Stomach (tissue), 9 donors: Measurements from ENCODE around the gene SPATS2. TPM values are rescaled to one million over a fixed set of nuclear protein-coding genes. Genes with fewer than 3 reads are reported as not detected.
"Not testable (repeated sequence)": the region's sequence is repeated elsewhere in the genome, so short reads cannot be mapped to it uniquely, and the experiment has no call there.

Experiments used
- DNase-seq, 2 donors: peaks; one replicate each; pipeline versions ENCODE4 v3.0.0 to v3.0.0-alpha.2; 2013 to 2019
- H3K27ac ChIP-seq, 5 donors: fragments of 200-600 bp in 4 of 5; sonication (generic) in 4 of 5; one replicate each; pipeline ENCODE4 v1.5.1; 2013 to 2019; ENCODE audit warnings: mild to moderate bottlenecking in 1 of 5, moderate library complexity in 1 of 5
- H3K27me3 ChIP-seq, 3 donors: fragments of 200-600 bp; sonication (generic); one replicate each; pipeline ENCODE4 v1.5.1; 2017 to 2019; ENCODE audit warnings: mixed run types in 1 of 3
- H3K36me3 ChIP-seq, 4 donors: fragments of 200-600 bp; sonication (generic); 1 replicate in 3 of 4; 2 replicates in 1 of 4; pipeline ENCODE4 v1.5.1; 2016 to 2019
- H3K4me1 ChIP-seq, 4 donors: fragments of 200-600 bp; sonication (generic); one replicate each; pipeline ENCODE4 v1.5.1; 2016 to 2019
- H3K4me3 ChIP-seq, 4 donors: fragments of 200-600 bp; sonication (generic) in 3 of 4; one replicate each; pipeline ENCODE4 v1.5.1; 2016 to 2019; ENCODE audit warnings: mild to moderate bottlenecking in 1 of 4
- H3K9me3 ChIP-seq, 4 donors: fragments of 200-600 bp; sonication (generic); one replicate each; pipeline ENCODE4 v1.5.1; 2016 to 2019
- EP300 ChIP-seq: sonication (generic); formaldehyde crosslinking; IDR thresholded peaks from one replicate; pipeline ENCODE4 v1.6.1; 2017; ENCODE audit warnings: antibody characterized with exemption
- POLR2A ChIP-seq, 4 donors: fragments of 450-650 bp; IDR thresholded peaks; one replicate each; pipeline ENCODE4 v1.6.1; 2016; ENCODE audit warnings: antibody characterized with exemption in 4 of 4, control low read depth in 2 of 4, mild to moderate bottlenecking in 1 of 4, moderate library complexity in 1 of 4
- POLR2AphosphoS5 ChIP-seq, 3 donors: sonication (generic); formaldehyde crosslinking; IDR thresholded peaks; one replicate each; pipeline ENCODE4 v1.6.1; 2016; ENCODE audit warnings: antibody characterized with exemption in 3 of 3
- WGBS, 5 donors: extraction: QIAGEN DNeasy Blood & Tissue Kit in 3 of 5; methylation state at CpG; one replicate each; pipeline versions ENCODE4 v1.1.5 to v1.1.7; 2013 to 2018; 5-methylcytosine and 5-hydroxymethylcytosine counted together
- intact Hi-C: fragments of 100-400 bp; cut with DNase I; formaldehyde crosslinking; loops from one replicate; pipeline ENCODE4 v1.15.1; 2023; ENCODE audit warnings: low total_unique reads
- polyA plus RNA-seq, 3 donors: library from polyadenylated mRNA; stranded (reverse); fragments of 200-250 nt; gene quantifications; one replicate each; pipeline ENCODE4 v1.2.3, GENCODE V29; 2013
- total RNA-seq, 5 donors: library from RNA; depleted of rRNA; stranded (reverse); fragments of >200 nt; gene quantifications; one replicate each; pipeline versions ENCODE4 v1.1.0 to v1.2.3, GENCODE V29; 2014 to 2016
- TF ChIP-seq, protein P1 (sequence below), 7 experiments: fragments of 450-650 bp in 4 of 7; fragments of 200-600 bp in 3 of 7; sonication (generic) in 3 of 7; IDR thresholded peaks; one replicate each; pipeline ENCODE4 v1.5.1; 2016 to 2019; ENCODE audit warnings: antibody characterized with exemption in 7 of 7, control low read depth in 2 of 7, mild to moderate bottlenecking in 1 of 7
- donor health status: healthy with polysubstance abuse.
- donor health status: Bipolar disorder and iron deficiency.
- donor health status: healthy.

The SPATS2 gene
- total and polyA plus RNA-seq, 8 donors, result 8.0 to 194 (median 17.8) TPM

DNA sequence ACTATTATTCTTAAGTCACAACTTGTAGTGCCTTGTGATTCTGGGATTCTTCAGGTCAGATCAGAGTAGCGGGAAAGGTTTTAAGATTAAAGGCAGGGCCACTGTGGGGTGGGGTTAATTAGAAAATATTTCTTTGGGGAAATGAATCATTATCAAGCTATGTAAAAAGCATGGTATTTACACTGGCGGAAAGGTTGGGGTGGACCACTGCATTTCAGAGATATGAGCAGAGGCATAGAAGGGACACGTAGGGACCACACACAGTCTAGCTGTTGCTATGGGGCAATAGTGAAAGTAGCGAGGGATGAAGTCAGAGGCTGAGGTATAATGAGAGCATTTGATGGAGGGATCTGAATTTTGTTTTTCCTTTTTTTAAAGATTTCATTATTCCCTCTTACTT lies 139.9 kb downstream of the SPATS2 start:
- Histone ChIP-seq H3K36me3 (peaks cover 0 to 18% (median 4%) of the 10 kb centered on the region in 4 donors), H3K27ac (no peak overlapping the region), H3K4me1 (peaks cover 0 to 3% (median 0%) of the 10 kb centered on the region in 4 donors), H3K4me3 (no peak overlapping the region), H3K27me3 (no peaks in the 10 kb centered on the region), H3K9me3 (no peaks in the 10 kb centered on the region)
- intact Hi-C loops, result no loop called here
- DNase-seq, result peak in 1 of 2 donors; percentile 79
- WGBS, 5 donors, result 50 to 67% (median 56%) methylated on average over 4 of the region's 4 CpGs
- no peak for TF ChIP-seq EP300
- no peak for TF ChIP-seq POLR2A (IDR thresholded peaks at IDR 0.05)
- TF ChIP-seq POLR2AphosphoS5 (IDR thresholded peaks at IDR 0.05), result peak in 1 of 3 donors; percentile 18
- TF ChIP-seq, protein P1, sequence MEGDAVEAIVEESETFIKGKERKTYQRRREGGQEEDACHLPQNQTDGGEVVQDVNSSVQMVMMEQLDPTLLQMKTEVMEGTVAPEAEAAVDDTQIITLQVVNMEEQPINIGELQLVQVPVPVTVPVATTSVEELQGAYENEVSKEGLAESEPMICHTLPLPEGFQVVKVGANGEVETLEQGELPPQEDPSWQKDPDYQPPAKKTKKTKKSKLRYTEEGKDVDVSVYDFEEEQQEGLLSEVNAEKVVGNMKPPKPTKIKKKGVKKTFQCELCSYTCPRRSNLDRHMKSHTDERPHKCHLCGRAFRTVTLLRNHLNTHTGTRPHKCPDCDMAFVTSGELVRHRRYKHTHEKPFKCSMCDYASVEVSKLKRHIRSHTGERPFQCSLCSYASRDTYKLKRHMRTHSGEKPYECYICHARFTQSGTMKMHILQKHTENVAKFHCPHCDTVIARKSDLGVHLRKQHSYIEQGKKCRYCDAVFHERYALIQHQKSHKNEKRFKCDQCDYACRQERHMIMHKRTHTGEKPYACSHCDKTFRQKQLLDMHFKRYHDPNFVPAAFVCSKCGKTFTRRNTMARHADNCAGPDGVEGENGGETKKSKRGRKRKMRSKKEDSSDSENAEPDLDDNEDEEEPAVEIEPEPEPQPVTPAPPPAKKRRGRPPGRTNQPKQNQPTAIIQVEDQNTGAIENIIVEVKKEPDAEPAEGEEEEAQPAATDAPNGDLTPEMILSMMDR (IDR thresholded peaks at IDR 0.05), result no peak

DNA sequence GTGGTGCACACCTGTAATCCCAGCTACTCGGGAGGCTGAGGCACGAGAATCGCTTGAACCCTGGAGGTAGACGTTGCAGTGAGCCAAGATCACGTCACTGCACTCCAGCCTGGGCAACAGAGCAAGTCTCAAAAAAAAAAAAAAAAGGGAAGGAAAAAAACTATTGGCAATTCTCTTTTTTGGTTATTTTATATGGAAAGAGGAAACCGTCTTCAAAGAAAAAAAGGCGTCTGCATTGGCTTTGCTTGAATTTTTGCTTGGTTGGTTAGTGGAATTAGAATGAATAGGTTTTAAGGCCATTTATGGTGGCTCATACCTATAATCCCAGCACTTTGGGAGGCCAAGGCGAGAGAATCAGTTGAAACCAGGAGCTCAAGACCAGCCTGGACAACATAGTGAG lies 142.4 kb downstream of the SPATS2 start:
- 93 to 95% (median 93%) methylated on average over 8 of the region's 8 CpGs for WGBS, 5 donors
- H3K27me3 ChIP-seq, DNase-seq, H3K9me3 ChIP-seq, H3K27ac ChIP-seq, H3K4me1 ChIP-seq, H3K4me3 ChIP-seq, H3K36me3 ChIP-seq, intact Hi-C loops: not testable (repeated sequence)

DNA sequence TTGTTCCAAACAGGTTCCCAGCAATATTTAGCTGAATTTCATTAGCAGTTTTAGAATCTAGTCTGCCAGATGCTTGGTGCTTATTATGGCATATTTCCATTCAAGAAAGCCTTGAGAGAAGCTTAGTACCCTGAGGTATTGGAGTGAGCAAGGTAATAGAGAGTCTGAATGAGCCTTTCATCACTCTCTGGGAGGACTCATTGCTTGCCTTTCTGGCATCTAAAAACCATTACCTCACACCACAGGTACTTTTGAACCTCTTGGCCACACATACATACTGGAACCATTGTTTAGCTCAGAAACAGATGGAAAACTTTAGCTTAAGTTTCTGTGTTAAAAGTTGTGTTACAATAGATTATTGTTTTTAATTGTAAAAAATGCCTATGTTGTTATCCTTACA lies 144.1 kb downstream of the SPATS2 start:
- no peak overlapping the region for H3K27ac ChIP-seq
- intact Hi-C loops, result no loop called here

DNA sequence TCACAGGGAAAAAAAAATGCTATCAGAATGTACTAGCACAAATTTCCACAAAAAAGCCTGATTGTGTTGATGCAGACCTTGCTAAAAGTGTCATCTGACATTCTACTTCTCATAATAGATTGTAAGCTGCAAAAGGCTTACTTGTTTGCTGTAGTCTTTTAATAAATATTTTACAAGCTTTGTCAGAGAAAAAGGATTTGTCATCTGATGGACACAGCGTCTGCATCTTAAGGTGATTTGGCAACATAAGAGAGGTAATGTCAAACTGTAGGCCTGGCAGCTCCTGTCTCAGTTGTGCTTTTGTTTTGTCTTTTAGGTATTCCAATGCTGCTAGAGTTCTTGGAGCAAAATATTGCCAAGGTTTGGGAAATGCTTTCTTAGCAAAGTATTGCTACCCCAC lies 145.3 kb downstream of the SPATS2 start:
- no peaks in the 10 kb centered on the region for H3K27me3 ChIP-seq
- no peaks in the 10 kb centered on the region for H3K9me3 ChIP-seq
- H3K4me3 ChIP-seq, result no peak overlapping the region
- 65 to 92% (median 81%) methylated on average over 1 of the region's 1 CpG for WGBS, 5 donors
- H3K36me3 ChIP-seq, result peaks cover 0 to 5% (median 1%) of the 10 kb centered on the region in 4 donors
- no peak for DNase-seq
- TF ChIP-seq EP300, result no peak
- no peak for TF ChIP-seq POLR2AphosphoS5 (IDR thresholded peaks at IDR 0.05)
- TF ChIP-seq, protein P1 (IDR thresholded peaks at IDR 0.05), result no peak
- TF ChIP-seq POLR2A (IDR thresholded peaks at IDR 0.05), result no peak
- intact Hi-C loops, result no loop called here
- peaks cover 0 to 5% (median 2%) of the 10 kb centered on the region in 4 donors for H3K4me1 ChIP-seq
- no peak overlapping the region for H3K27ac ChIP-seq

More for the DNA sequence above, 144.1 kb downstream of the SPATS2 start:
- Histone ChIP-seq H3K4me1 (peaks cover 0 to 5% (median 2%) of the 10 kb centered on the region in 4 donors), H3K9me3 (no peaks in the 10 kb centered on the region), H3K36me3 (peaks cover 0 to 5% (median 3%) of the 10 kb centered on the region in 4 donors), H3K27me3 (no peaks in the 10 kb centered on the region), H3K4me3 (no peak overlapping the region)
- DNase-seq, result no peak
- TF ChIP-seq POLR2AphosphoS5 (IDR thresholded peaks at IDR 0.05), result no peak
- TF ChIP-seq, protein P1 (IDR thresholded peaks at IDR 0.05), result no peak
- TF ChIP-seq POLR2A (IDR thresholded peaks at IDR 0.05), result no peak
- TF ChIP-seq EP300, result no peak

DNA sequence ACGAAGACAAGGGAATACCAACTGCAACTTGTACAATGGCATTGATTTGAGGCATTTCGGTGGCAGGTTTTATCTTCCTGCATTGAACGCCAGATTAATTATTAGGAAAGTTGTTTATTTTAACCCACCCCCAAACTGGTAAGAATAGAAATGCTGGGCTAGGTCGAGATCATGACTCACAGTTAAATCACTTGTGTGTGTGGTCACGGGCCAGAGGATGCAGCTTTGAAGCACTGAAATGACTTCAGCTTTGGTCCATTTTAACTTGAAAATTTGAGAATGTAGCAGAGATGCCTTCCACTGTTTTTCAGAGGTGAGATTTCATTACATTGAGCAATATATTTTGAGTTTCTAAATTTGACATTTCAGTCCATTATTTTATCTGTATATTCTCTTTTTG lies 148.0 kb downstream of the SPATS2 start:
- TF ChIP-seq, protein P1 (IDR thresholded peaks at IDR 0.05), result no peak
- TF ChIP-seq POLR2A (IDR thresholded peaks at IDR 0.05) (no peak), POLR2AphosphoS5 (IDR thresholded peaks at IDR 0.05) (no peak), EP300 (no peak)
- no peaks in the 10 kb centered on the region for H3K9me3 ChIP-seq
- intact Hi-C loops, result loop anchor here (5.0 kb wide), 1 partner anchor 153 kb away; no protein-coding TSS in a partner anchor
- H3K27me3 ChIP-seq, result no peaks in the 10 kb centered on the region
- peaks cover 0 to 5% (median 2%) of the 10 kb centered on the region in 4 donors for H3K4me1 ChIP-seq
- 47 to 62% (median 55%) methylated on average over 5 of the region's 5 CpGs for WGBS, 5 donors
- peaks cover 0 to 16% (median 14%) of the 10 kb centered on the region in 4 donors for H3K36me3 ChIP-seq
- no peak overlapping the region for H3K4me3 ChIP-seq
- DNase-seq, result no peak
- no peak overlapping the region for H3K27ac ChIP-seq
